GM12801 (cell line): ENCODE measurements around the gene JCHAIN.

Experiments
- CTCF ChIP-seq: IDR thresholded peaks from one replicate; pipeline ENCODE4 v1.5.1; 2011; ENCODE audit warnings: control low read depth; ENCODE audit not compliant: insufficient read length; ENCODE audit errors: extremely low read depth

JCHAIN gene

GRCh38 chr4:70680934-70681333 is 14.6 kb upstream of the JCHAIN start:
- TF ChIP-seq CTCF, result no peak

DNA sequence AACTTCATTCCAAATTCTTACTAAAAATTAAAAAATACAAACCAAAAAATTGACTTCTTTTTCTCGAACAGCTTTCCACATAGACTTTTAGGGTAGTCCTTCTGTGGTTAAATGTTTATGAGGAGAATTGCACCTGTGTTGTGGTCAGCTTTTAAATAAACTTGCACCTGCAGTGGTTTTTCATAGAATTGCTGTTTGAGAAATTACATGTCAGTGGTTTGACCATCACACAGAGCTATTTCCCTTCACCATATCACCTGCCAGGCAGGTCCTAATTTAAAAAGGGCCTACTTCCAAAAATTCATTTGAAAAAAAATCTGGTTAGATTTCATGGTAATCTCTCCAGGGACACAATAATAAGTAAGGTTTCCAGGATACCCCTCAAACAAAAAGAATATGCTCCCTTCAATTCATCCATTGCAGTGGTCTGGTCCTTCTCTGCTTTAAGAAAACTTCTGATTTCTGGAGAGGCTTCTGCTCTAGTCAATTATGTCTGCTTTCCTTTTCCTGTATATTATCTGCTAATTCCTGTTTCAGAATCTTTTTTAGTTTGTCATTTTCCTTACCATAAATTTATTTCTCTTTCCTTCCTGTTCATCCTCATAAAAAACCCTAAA is 12.2 kb upstream of the JCHAIN start:
- no peak for TF ChIP-seq CTCF

- no peak for TF ChIP-seq CTCF
These were observed 10.3 kb upstream of the JCHAIN start for GRCh38 chr4:70676554-70677090.

DNA sequence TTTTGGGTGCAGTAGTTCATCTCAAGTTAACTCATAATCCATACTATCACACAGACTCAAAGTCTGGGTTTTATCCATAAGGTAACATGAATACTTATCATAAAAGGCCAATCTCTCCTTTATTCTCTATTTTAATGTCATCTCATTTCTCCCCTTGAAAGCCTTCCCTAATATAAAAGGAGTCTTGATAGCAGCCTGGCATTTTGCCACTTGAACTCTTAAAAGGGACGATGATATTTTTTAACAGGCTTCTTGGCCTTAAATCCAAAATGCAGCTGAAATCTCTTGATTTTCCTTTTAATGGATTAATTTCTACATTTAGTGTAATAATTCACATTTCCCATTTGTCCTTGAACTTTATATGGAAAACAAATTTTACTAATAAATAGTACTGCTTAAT is 8.4 kb upstream of the JCHAIN start:
- TF ChIP-seq CTCF, result no peak

DNA sequence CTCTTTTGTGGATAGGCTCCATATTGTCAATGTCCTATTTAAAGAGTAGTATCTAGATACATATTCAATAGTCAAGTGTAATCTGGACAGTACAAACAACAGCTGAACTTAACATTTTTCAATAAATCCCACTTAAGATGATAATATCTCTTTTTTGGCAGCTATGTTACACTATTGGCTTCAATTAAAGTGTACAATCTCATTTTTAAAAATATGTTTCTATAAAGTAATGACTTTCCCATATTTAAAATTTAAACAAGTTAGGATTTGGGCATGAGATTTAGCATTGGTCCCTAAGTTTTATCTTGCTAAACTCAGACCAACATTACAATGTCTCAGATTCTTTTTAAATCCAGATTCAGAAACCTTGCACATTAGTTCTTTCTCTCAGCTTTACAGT is 7.9 kb upstream of the JCHAIN start:
- no peak for TF ChIP-seq CTCF

DNA sequence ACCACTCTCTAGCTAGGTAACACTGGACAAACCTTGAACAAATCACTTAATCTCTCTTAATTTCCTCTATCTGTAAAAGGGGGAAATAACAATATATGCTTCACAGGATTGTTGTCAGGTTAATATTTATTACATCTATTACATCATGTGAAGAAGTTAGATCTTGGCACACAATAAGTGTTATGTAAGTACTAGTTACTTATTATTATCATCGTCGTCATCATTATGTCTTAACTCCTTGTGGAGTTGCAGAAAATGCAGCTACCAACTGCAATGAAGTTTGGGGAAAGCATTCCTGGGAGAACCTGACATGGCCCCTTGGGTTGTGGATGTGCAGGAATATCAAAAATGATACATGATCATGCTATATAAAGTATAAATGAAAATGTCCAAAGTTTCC is 4.8 kb upstream of the JCHAIN start:
- no peak for TF ChIP-seq CTCF

DNA sequence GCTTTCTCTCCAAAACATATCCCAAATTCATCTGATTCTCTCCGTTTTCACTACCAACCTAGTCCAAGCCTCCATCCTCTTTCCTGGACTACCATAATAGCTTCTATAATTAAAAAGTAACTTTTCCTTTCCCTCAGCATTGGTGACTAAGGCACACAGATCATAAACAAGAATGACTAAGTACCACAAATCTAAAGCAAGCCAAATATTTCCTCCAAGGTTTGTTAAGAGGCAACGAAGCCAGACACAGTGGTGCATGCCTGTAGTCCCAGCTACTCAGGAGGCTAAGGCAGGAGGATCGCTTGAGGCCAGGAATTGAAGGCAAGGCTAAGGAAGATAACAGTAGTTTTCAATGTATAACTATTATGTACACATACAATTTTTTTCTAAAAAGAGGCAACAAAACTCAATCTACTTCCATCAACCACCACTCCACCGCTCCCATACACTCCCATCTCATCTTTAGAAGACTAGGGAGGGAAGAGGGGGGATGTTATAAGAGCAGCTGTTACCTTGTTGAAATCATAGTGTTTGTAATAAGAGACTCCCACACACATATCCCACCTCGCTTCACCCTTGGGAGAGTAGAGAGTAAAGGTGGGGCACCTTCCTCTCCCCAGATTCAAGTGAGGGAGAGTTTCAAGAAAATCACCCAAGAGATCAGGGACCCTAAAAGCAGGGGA is 4.2 kb upstream of the JCHAIN start:
- no peak for TF ChIP-seq CTCF
